H9 (cell line): ENCODE results near the gene FOXB2. TPM values are rescaled to one million over a fixed set of nuclear protein-coding genes. Genes with fewer than 3 reads are reported as not detected.

Experiments
- DNase-seq: peaks from one replicate; pipeline ENCODE4 v3.0.0-alpha.2; 2017
- H2AFZ ChIP-seq: one replicate; pipeline ENCODE4 v1.6.1; 2013; ENCODE audit warnings: mild to moderate bottlenecking, low read length, control low read depth, moderate library complexity
- H2AK5ac ChIP-seq: 2 replicates; pipeline ENCODE4 v1.6.1; 2013; ENCODE audit warnings: low read length, control low read depth, mixed read lengths; ENCODE audit not compliant: insufficient read length
- H2BK120ac ChIP-seq: one replicate; pipeline ENCODE4 v1.6.1; 2013; ENCODE audit warnings: low read depth, mild to moderate bottlenecking, low read length, control low read depth, inconsistent platforms; ENCODE audit not compliant: poor library complexity, severe bottlenecking
- H2BK12ac ChIP-seq: 2 replicates; pipeline ENCODE4 v1.6.1; 2013; ENCODE audit warnings: low read length, control low read depth, mixed read lengths, low read depth; ENCODE audit not compliant: insufficient read length
- H2BK15ac ChIP-seq: 2 replicates; pipeline ENCODE4 v1.6.1; 2013; ENCODE audit warnings: low read depth, low read length, control low read depth
- H2BK20ac ChIP-seq: one replicate; pipeline ENCODE4 v1.6.1; 2013; ENCODE audit warnings: low read depth, mild to moderate bottlenecking, low read length, control low read depth, inconsistent platforms; ENCODE audit not compliant: poor library complexity, severe bottlenecking
- H2BK5ac ChIP-seq: 2 replicates; pipeline ENCODE4 v1.6.1; 2013; ENCODE audit warnings: low read length, control low read depth, mixed read lengths; ENCODE audit not compliant: insufficient read length
- H3K14ac ChIP-seq: 2 replicates; pipeline ENCODE4 v1.6.1; 2013; ENCODE audit warnings: low read length, control low read depth; ENCODE audit not compliant: insufficient read depth
- H3K18ac ChIP-seq: 2 replicates; pipeline ENCODE4 v1.6.1; 2013; ENCODE audit warnings: low read depth, mild to moderate bottlenecking, mixed read lengths, low read length, control low read depth; ENCODE audit not compliant: insufficient read length
- H3K23ac ChIP-seq: 2 replicates; pipeline ENCODE4 v1.6.1; 2013; ENCODE audit warnings: low read length, control low read depth, mixed read lengths, low read depth; ENCODE audit not compliant: insufficient read length
- H3K23me2 ChIP-seq: 2 replicates; pipeline ENCODE4 v1.6.1; 2013; ENCODE audit warnings: low read depth, mild to moderate bottlenecking, mixed read lengths, low read length, control low read depth; ENCODE audit not compliant: insufficient read length, poor library complexity, severe bottlenecking
- H3K27ac ChIP-seq: 2 replicates; pipeline ENCODE4 v1.5.1; 2013; ENCODE audit warnings: low read length, control low read depth, mixed read lengths, low read depth; ENCODE audit not compliant: insufficient read length
- H3K27me3 ChIP-seq: 2 replicates; pipeline ENCODE4 v1.6.1; 2013; ENCODE audit warnings: low read length, control low read depth, inconsistent platforms; ENCODE audit not compliant: insufficient read depth
- H3K4ac ChIP-seq: 2 replicates; pipeline ENCODE4 v1.6.1; 2013; ENCODE audit warnings: low read depth, mild to moderate bottlenecking, control low read depth, inconsistent platforms, low read length, moderate library complexity
- H3K4me1 ChIP-seq: 2 replicates; pipeline ENCODE4 v1.6.1; 2013; ENCODE audit warnings: low read length, control low read depth, inconsistent platforms; ENCODE audit not compliant: insufficient read depth
- H3K4me2 ChIP-seq: 2 replicates; pipeline ENCODE4 v1.6.1; 2013; ENCODE audit warnings: low read length, control low read depth, mixed read lengths; ENCODE audit not compliant: insufficient read length, insufficient read depth
- H3K56ac ChIP-seq: 2 replicates; pipeline ENCODE4 v1.6.1; 2013; ENCODE audit warnings: low read depth, mild to moderate bottlenecking, mixed read lengths, low read length, control low read depth; ENCODE audit not compliant: insufficient read length
- H3K79me1 ChIP-seq: 2 replicates; pipeline ENCODE4 v1.6.1; 2013; ENCODE audit warnings: low read depth, mild to moderate bottlenecking, moderate library complexity, low read length, control low read depth, inconsistent platforms; ENCODE audit not compliant: insufficient read depth, poor library complexity, severe bottlenecking
- H3K79me2 ChIP-seq: 2 replicates; pipeline ENCODE4 v1.6.1; 2013; ENCODE audit warnings: low read length, control low read depth, inconsistent platforms; ENCODE audit not compliant: insufficient read depth
- H3K9ac ChIP-seq: 2 replicates; pipeline ENCODE4 v1.6.1; 2013; ENCODE audit warnings: low read length, control low read depth, mixed read lengths; ENCODE audit not compliant: insufficient read length; ENCODE audit errors: extremely low read depth
- H3K9me3 ChIP-seq: one replicate; pipeline ENCODE4 v1.6.1; 2013; ENCODE audit warnings: low read depth, low read length, inconsistent platforms; ENCODE audit not compliant: control insufficient read depth
- H3T11ph ChIP-seq: one replicate; pipeline ENCODE4 v1.6.1; 2013; ENCODE audit warnings: mild to moderate bottlenecking, low read length, control low read depth, inconsistent platforms
- H4K20me1 ChIP-seq: one replicate; pipeline ENCODE4 v1.6.1; 2013; ENCODE audit not compliant: control insufficient read depth, insufficient read length, insufficient read depth
- H4K5ac ChIP-seq: 2 replicates; pipeline ENCODE4 v1.6.1; 2013; ENCODE audit warnings: low read depth, mild to moderate bottlenecking, mixed read lengths, low read length, control low read depth; ENCODE audit not compliant: insufficient read length
- H4K8ac ChIP-seq: replicated peaks from 2 replicates; pipeline ENCODE4 v1.6.1; 2013; ENCODE audit warnings: low read length, control low read depth, mixed read lengths, low read depth; ENCODE audit not compliant: insufficient read length
- H4K91ac ChIP-seq: 2 replicates; pipeline ENCODE4 v1.6.1; 2013; ENCODE audit warnings: low read depth, mild to moderate bottlenecking, moderate library complexity, mixed read lengths, low read length, control low read depth; ENCODE audit not compliant: insufficient read length
- H3K27ac Mint-ChIP-seq, 3 experiments: 2 replicates in 2 of 3; 3 replicates in 1 of 3; pipeline ENCODE4 v1.8.0; 2020 to 2021; ENCODE audit warnings: mixed read lengths in 3 of 3, mild to moderate bottlenecking in 1 of 3, moderate library complexity in 1 of 3
- H3K27me3 Mint-ChIP-seq: 2 replicates; pipeline ENCODE4 v1.8.0; 2021; ENCODE audit warnings: low read depth, mild to moderate bottlenecking, moderate library complexity, mixed read lengths
- H3K36me3 Mint-ChIP-seq, 3 experiments: 2 replicates in 2 of 3; 3 replicates in 1 of 3; pipeline ENCODE4 v1.8.0; 2020 to 2021; ENCODE audit warnings: low read depth in 3 of 3, mixed read lengths in 3 of 3; ENCODE audit not compliant: insufficient read depth in 1 of 3
- H3K4me1 Mint-ChIP-seq, 2 experiments: 2 replicates each; pipeline ENCODE4 v1.8.0; 2020; ENCODE audit warnings: mixed read lengths in 2 of 2
- H3K4me3 Mint-ChIP-seq, 2 experiments: 2 replicates in 1 of 2; 3 replicates in 1 of 2; pipeline ENCODE4 v1.8.0; 2020 to 2021; ENCODE audit warnings: mild to moderate bottlenecking in 2 of 2, mixed read lengths in 2 of 2, moderate library complexity in 1 of 2
- H3K9me3 Mint-ChIP-seq, 2 experiments: 2 replicates in 1 of 2; 3 replicates in 1 of 2; pipeline ENCODE4 v1.8.0; 2020; ENCODE audit warnings: mild to moderate bottlenecking in 2 of 2, mixed read lengths in 2 of 2, moderate library complexity in 1 of 2
- WGBS: extraction: QIAGEN DNeasy Blood & Tissue Kit; methylation state at CpG from one replicate; pipeline ENCODE4 v1.1.7; 2013; ENCODE audit warnings: missing lambda C conversion rate, low lambda C conversion rate, mixed read lengths; ENCODE audit not compliant: insufficient read length; ENCODE audit errors: extremely low coverage; 5-methylcytosine and 5-hydroxymethylcytosine counted together
- total RNA-seq: library from RNA; stranded (reverse); gene quantifications from 2 replicates; pipeline ENCODE4 v1.2.1, GENCODE V29; 2021
- TF ChIP-seq, protein P1 (sequence below): fragments of 200-600 bp; sonication (generic); conservative IDR thresholded peaks from 3 replicates; pipeline ENCODE4 v1.8.0; 2021; ENCODE audit warnings: antibody characterized with exemption, mild to moderate bottlenecking

Gene FOXB2
- total RNA-seq, 1 experiment from 2014 or later = 7.8 TPM

DNA sequence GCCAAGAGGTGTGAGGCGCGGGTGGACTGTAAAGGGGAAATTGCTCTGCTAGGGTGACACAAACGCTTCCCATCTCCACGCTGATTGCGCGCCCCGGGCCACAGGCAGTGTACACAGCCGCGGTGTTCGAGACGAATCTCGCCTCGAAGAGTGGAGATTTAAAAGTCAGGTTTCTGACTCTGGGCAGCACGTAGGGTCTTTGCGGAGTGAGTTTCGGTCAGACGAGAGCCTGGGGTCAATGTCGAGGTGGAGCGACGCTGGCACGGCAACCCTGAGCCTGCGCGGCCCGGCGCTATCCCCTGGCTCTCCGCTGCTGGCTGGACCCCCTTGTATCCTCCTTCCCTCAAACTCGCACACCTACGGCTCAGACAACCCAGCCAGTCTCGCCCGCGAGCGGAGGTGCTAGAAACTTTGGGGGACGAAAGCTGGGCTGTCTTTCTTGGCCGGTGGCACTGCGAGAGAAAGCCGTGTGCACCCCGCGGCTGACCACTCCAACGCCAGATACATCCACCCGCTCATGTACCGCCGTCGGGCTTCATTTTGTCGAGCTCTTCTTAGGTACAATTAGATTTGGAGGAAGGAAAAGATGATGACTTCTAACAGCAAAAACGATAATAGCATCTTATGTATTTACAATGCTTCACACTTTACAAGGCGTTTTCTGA lies 5.4 kb upstream of the FOXB2 start:
- Histone ChIP-seq H3K23ac (no peak overlapping the region), H2AK5ac (no peak overlapping the region), H3K9ac (no peak overlapping the region), H3K4me2 (peak overlapping the region; percentile 75), H3K9me3 (no peaks in the 10 kb centered on the region), H2BK120ac (no peak overlapping the region), H3K23me2 (peaks cover 30% of the 10 kb centered on the region), H4K91ac (no peak overlapping the region), H3K4ac (no peak overlapping the region), H3K79me1 (no peaks in the 10 kb centered on the region), H2BK15ac (no peak overlapping the region), H4K5ac (no peak overlapping the region), H4K20me1 (no peaks in the 10 kb centered on the region), H3T11ph (no peak overlapping the region), H3K27me3 (peaks cover 72% of the 10 kb centered on the region), H3K18ac (peak overlapping the region; percentile 24), H2AFZ (no peak overlapping the region), H2BK20ac (no peak overlapping the region), H3K56ac (no peak overlapping the region), H2BK12ac (no peak overlapping the region), H3K4me1 (peaks cover 10% of the 10 kb centered on the region), H3K14ac (peak overlapping the region; percentile 61; the same call in 1 of the 2 replicates), H3K27ac (no peak overlapping the region), H4K8ac (no peak overlapping the region), H2BK5ac (no peak overlapping the region), H3K79me2 (no peaks in the 10 kb centered on the region)
- WGBS = no CpG with 5 or more reads among the region's 46 CpGs
- H3K9me3 Mint-ChIP-seq = peaks cover 0 to 7% of the 10 kb centered on the region in 2 experiments; a peak in 3 of 5 replicates
- DNase-seq = peak; percentile 52
- H3K4me1 Mint-ChIP-seq = peaks cover 60 to 62% of the 10 kb centered on the region in 2 experiments
- no peaks in the 10 kb centered on the region; a peak in 1 of 7 replicates for H3K36me3 Mint-ChIP-seq
- H3K4me3 Mint-ChIP-seq = peak overlapping the region; percentile 76 to 80
- peaks cover 97% of the 10 kb centered on the region for H3K27me3 Mint-ChIP-seq
- TF ChIP-seq, protein P1, sequence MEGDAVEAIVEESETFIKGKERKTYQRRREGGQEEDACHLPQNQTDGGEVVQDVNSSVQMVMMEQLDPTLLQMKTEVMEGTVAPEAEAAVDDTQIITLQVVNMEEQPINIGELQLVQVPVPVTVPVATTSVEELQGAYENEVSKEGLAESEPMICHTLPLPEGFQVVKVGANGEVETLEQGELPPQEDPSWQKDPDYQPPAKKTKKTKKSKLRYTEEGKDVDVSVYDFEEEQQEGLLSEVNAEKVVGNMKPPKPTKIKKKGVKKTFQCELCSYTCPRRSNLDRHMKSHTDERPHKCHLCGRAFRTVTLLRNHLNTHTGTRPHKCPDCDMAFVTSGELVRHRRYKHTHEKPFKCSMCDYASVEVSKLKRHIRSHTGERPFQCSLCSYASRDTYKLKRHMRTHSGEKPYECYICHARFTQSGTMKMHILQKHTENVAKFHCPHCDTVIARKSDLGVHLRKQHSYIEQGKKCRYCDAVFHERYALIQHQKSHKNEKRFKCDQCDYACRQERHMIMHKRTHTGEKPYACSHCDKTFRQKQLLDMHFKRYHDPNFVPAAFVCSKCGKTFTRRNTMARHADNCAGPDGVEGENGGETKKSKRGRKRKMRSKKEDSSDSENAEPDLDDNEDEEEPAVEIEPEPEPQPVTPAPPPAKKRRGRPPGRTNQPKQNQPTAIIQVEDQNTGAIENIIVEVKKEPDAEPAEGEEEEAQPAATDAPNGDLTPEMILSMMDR = no peak
- H3K27ac Mint-ChIP-seq = no peak overlapping the region; a peak in 1 of 7 replicates
